ENCODE results near the gene APBA1.

The APBA1 gene

DNA sequence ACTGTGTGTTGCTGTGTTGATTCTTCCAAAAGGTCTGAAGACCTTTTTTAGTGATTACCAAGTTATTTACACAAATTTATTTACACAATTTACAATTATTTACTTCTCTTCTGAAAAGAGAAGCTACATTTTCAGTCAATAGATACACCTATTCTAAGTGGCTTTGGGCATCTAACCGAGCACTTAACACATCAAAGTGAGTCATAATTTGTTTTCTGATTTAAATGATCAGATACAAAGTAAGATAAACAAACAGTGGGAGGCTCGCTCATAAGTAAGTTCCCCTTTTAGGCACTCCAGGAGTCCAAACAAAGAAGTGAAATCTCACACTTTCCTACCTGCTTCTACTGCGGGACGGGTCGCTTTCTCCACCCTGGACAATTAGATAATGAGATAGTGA is 90.2 kb downstream of the APBA1 start:
- ATAC-seq = no peak
- Mint-ChIP-seq H3K9me3 (no peaks in the 10 kb centered on the region), H3K36me3 (no peaks in the 10 kb centered on the region), H3K27me3 (peaks cover 10% of the 10 kb centered on the region), H3K4me1 (no peaks in the 10 kb centered on the region), H3K27ac (no peak overlapping the region), H3K4me3 (no peak overlapping the region)

GRCh38 chr9:69580582-69581214 is 91.5 kb downstream of the APBA1 start:
- no peaks in the 10 kb centered on the region for H3K9me3 Mint-ChIP-seq
- H3K4me3 Mint-ChIP-seq = no peak overlapping the region
- H3K36me3 Mint-ChIP-seq = no peaks in the 10 kb centered on the region
- no peaks in the 10 kb centered on the region for H3K4me1 Mint-ChIP-seq
- no peak for ATAC-seq
- peaks cover 10% of the 10 kb centered on the region for H3K27me3 Mint-ChIP-seq
- no peak overlapping the region for H3K27ac Mint-ChIP-seq

DNA sequence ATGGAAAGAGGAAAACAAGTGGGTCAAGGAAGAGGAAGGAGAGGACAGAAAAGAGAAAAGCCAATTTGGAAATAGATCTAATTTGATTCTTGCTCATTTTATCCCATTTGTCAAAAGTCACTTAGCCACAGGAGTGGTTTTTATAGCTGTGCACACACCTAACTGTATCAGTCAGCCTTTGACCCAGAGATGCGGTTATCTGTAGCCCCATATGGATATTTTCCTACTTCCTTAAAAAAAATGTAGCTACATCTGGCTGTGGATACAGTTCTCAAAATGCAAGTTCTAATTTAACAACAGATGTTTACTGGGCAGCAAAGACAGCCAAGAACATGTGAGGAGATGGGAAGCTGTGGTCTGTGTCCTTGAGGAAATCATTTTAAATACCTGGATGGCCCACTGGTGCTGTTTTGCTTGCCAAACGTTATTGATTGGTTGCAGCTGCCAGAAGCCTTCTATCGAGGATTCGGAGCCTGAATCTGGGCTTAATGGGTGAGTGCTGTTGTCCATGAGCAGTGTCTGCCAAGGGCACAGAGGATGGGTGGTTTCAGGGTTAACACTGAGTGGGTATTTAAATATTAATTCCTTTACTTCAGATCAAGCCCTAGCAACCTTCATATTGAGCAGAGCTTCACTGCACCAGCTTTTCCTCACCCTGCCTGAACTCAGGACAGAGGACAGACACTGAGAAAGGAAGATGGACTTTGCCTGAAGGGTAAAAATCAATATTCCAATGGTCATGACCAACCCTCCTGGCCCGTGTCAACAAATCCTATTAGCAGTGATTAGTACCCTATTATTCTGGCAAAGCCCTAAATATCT is 92.2 kb downstream of the APBA1 start:
- H3K9me3 Mint-ChIP-seq = no peaks in the 10 kb centered on the region
- no peak overlapping the region for H3K27ac Mint-ChIP-seq
- no peaks in the 10 kb centered on the region for H3K4me1 Mint-ChIP-seq
- H3K4me3 Mint-ChIP-seq = no peak overlapping the region
- ATAC-seq = no peak
- H3K27me3 Mint-ChIP-seq = peaks cover 10% of the 10 kb centered on the region
- no peaks in the 10 kb centered on the region for H3K36me3 Mint-ChIP-seq

GRCh38 chr9:69579032-69579758 is 93.0 kb downstream of the APBA1 start:
- H3K4me3 Mint-ChIP-seq = no peak overlapping the region
- H3K27ac Mint-ChIP-seq = no peak overlapping the region
- peak; percentile 42 for ATAC-seq
- H3K36me3 Mint-ChIP-seq = no peaks in the 10 kb centered on the region
- H3K27me3 Mint-ChIP-seq = peaks cover 10% of the 10 kb centered on the region
- H3K4me1 Mint-ChIP-seq = no peaks in the 10 kb centered on the region
- no peaks in the 10 kb centered on the region for H3K9me3 Mint-ChIP-seq

DNA sequence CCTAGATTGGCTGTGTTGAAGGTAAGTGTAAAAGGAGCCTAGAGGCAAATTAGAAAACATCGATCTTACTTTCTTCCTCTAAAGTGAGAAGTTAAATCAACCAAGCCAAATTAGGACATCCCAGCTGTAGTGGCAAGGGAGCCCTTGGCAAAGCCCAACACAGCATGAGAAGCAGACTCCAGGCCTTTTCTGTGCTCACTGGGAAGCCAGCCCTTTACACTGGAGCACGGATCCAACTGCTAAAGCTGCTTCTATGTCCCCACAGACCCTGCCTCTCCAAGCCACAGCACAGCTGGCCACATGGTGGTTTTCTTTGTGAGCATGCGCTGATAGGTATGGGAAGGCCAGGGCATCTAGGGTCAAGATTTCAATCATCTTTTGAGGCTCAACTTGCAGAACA is 94.1 kb downstream of the APBA1 start:
- H3K4me3 Mint-ChIP-seq = no peak overlapping the region
- peaks cover 13% of the 10 kb centered on the region for H3K27me3 Mint-ChIP-seq
- H3K27ac Mint-ChIP-seq = no peak overlapping the region
- peak; percentile 44 for ATAC-seq
- no peaks in the 10 kb centered on the region for H3K36me3 Mint-ChIP-seq
- no peaks in the 10 kb centered on the region for H3K9me3 Mint-ChIP-seq
- H3K4me1 Mint-ChIP-seq = no peaks in the 10 kb centered on the region

GRCh38 chr9:69577123-69577522 is 95.0 kb downstream of the APBA1 start:
- peaks cover 22% of the 10 kb centered on the region for H3K27me3 Mint-ChIP-seq
- ATAC-seq = no peak
- H3K4me1 Mint-ChIP-seq = no peaks in the 10 kb centered on the region

GRCh38 chr9:69574057-69574456 is 98.1 kb downstream of the APBA1 start:
- peaks cover 15% of the 10 kb centered on the region for H3K27me3 Mint-ChIP-seq
- no peaks in the 10 kb centered on the region for H3K36me3 Mint-ChIP-seq
- no peak for ATAC-seq
- H3K27ac Mint-ChIP-seq = no peak overlapping the region
- H3K4me1 Mint-ChIP-seq = no peaks in the 10 kb centered on the region
- no peak overlapping the region for H3K4me3 Mint-ChIP-seq
- H3K9me3 Mint-ChIP-seq = no peaks in the 10 kb centered on the region

More at GRCh38 chr9:69577123-69577522, 95.0 kb downstream of the APBA1 start:
- no peaks in the 10 kb centered on the region for H3K36me3 Mint-ChIP-seq
- H3K9me3 Mint-ChIP-seq = no peaks in the 10 kb centered on the region
- H3K27ac Mint-ChIP-seq = no peak overlapping the region
- no peak overlapping the region for H3K4me3 Mint-ChIP-seq

GRCh38 chr9:69573651-69574050 is 98.5 kb downstream of the APBA1 start:
- Mint-ChIP-seq H3K4me3 (no peak overlapping the region), H3K27me3 (peaks cover 15% of the 10 kb centered on the region), H3K9me3 (no peaks in the 10 kb centered on the region), H3K4me1 (no peaks in the 10 kb centered on the region), H3K27ac (no peak overlapping the region), H3K36me3 (no peaks in the 10 kb centered on the region)
- no peak for ATAC-seq

- no peaks in the 10 kb centered on the region for H3K36me3 Mint-ChIP-seq
- peaks cover 15% of the 10 kb centered on the region for H3K27me3 Mint-ChIP-seq
- no peak for ATAC-seq
Observed at GRCh38 chr9:69572611-69573010, 99.6 kb downstream of the APBA1 start.

DNA sequence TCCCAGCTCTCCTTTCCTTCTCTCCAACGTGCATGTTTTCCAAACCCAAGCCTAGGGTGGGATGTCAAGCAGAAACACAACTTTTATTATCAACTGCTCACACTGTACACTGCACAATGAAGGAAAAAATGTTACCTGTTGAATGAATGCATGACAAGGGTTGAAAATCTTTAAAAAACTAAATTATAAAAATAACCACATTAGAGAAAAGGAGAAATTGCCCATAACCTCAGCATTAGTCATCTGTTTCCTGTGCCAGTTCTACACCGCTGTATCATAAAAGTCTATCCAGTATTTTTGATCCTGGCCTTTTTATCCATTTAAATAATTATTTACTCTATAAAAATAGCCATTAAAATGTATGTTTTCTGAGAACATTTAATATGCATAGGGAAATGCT is 101.1 kb downstream of the APBA1 start:
- no peak for ATAC-seq
- no peak overlapping the region for H3K27ac Mint-ChIP-seq

More at GRCh38 chr9:69572611-69573010, 99.6 kb downstream of the APBA1 start:
- Mint-ChIP-seq H3K9me3 (no peaks in the 10 kb centered on the region), H3K27ac (no peak overlapping the region), H3K4me3 (no peak overlapping the region), H3K4me1 (no peaks in the 10 kb centered on the region)

DNA sequence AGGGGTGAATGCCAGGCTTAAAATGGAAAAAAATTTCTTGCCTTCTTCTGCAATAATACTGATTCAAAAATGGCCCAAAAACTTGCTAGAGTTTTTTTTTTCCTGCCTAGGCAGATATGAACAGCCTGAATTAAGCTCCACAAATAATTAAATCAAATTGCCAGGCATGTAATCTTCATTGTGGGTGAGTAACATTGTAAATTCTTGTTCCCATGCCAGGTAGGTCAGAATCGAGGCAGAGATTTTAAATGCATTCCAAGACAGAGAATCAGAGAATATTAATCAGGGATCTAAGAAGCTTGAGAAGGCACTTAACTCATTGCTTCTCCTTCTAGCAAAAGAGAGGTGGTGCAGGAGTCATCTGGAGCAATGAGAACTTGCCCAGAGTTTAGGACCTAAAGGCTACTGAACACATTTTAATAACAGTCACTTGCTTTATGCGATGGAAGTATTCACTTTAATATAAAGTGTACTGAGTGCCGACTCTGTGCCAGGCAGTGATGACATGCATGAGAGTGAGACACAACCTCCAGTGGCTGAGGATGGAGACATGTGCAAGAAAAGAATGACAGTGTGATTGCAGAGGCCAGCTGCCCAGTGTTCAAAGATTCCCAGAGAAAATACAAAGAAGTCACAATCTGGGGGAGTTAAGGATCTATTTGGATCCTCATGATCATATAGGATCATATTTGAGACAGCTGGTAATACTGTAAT is 102.3 kb downstream of the APBA1 start:
- H3K27me3 Mint-ChIP-seq = peaks cover 15% of the 10 kb centered on the region
- no peak overlapping the region for H3K4me3 Mint-ChIP-seq
- H3K36me3 Mint-ChIP-seq = no peaks in the 10 kb centered on the region
- no peak overlapping the region for H3K27ac Mint-ChIP-seq
- H3K4me1 Mint-ChIP-seq = no peaks in the 10 kb centered on the region
- H3K9me3 Mint-ChIP-seq = no peaks in the 10 kb centered on the region
- ATAC-seq = no peak

More for the DNA sequence above, 101.1 kb downstream of the APBA1 start:
- Mint-ChIP-seq H3K9me3 (no peaks in the 10 kb centered on the region), H3K36me3 (no peaks in the 10 kb centered on the region), H3K4me3 (no peak overlapping the region), H3K4me1 (no peaks in the 10 kb centered on the region), H3K27me3 (peaks cover 15% of the 10 kb centered on the region)

- no peak overlapping the region for H3K4me3 Mint-ChIP-seq
- no peaks in the 10 kb centered on the region for H3K36me3 Mint-ChIP-seq
- no peaks in the 10 kb centered on the region for H3K4me1 Mint-ChIP-seq
- H3K27me3 Mint-ChIP-seq = no peaks in the 10 kb centered on the region
- H3K9me3 Mint-ChIP-seq = no peaks in the 10 kb centered on the region
- no peak for ATAC-seq
- H3K27ac Mint-ChIP-seq = no peak overlapping the region
Observed at GRCh38 chr9:69564557-69564956, 107.6 kb downstream of the APBA1 start.

DNA sequence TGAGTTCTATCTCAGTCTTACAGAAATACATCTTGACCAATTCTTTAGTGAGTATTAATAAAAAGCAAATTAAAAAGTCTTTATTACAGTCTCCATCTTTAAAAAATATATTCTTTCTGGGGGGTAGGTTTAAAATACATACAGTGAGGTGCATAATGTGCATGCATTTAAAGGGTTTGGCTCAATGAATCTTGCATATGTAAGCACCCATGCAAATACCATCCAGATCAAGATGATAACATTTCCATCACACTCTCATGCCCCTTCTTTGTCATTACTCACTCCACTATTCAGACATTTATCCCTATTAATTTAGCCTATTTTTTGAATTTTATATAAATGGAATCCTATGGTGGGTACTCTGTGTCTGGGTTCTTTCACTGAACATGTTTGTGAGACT is 113.0 kb downstream of the APBA1 start:
- Mint-ChIP-seq H3K27me3 (peaks cover 9% of the 10 kb centered on the region), H3K27ac (no peak overlapping the region)

GRCh38 chr9:69556707-69557106 is 115.5 kb downstream of the APBA1 start:
- Mint-ChIP-seq H3K27me3 (peaks cover 19% of the 10 kb centered on the region), H3K27ac (no peak overlapping the region), H3K4me3 (no peak overlapping the region), H3K9me3 (no peaks in the 10 kb centered on the region), H3K4me1 (no peaks in the 10 kb centered on the region), H3K36me3 (no peaks in the 10 kb centered on the region)
- no peak for ATAC-seq

More for the DNA sequence above, 113.0 kb downstream of the APBA1 start:
- ATAC-seq = no peak
- Mint-ChIP-seq H3K4me1 (no peaks in the 10 kb centered on the region), H3K9me3 (no peaks in the 10 kb centered on the region), H3K36me3 (no peaks in the 10 kb centered on the region), H3K4me3 (no peak overlapping the region)

DNA sequence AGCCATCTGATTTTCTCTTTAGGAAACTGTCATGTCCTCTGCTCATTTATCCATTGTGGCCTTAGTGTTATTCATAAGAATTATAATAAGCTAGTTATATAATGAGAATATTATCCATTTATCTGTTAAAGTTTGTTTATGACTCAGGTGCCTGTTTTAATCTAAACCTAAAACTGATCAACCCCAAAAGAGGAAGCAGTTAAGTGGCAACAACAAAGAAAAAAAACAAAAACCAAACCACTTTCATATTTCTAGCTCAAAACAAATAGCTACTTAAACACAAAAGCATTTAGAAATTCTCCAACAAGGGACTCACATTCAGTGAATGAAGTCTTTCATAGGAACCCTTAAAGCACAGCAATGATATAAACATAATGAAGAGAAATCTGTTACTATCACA is 116.4 kb downstream of the APBA1 start:
- H3K27me3 Mint-ChIP-seq = peaks cover 19% of the 10 kb centered on the region
- ATAC-seq = no peak
- H3K27ac Mint-ChIP-seq = no peak overlapping the region
- H3K4me3 Mint-ChIP-seq = no peak overlapping the region
- no peaks in the 10 kb centered on the region for H3K9me3 Mint-ChIP-seq
- H3K4me1 Mint-ChIP-seq = no peaks in the 10 kb centered on the region
- no peaks in the 10 kb centered on the region for H3K36me3 Mint-ChIP-seq

Data from stimulated activated memory B cell treated with anti-CD40 and anti-IgM and Interleukin-4, amounts not matched to agents 10 μg/mL and 1 μg/mL and 100 μg/mL, for 72 hours (primary cell).